Left renal pelvis (tissue), 4 donors: ENCODE measurements around the gene ROBO2. TPM values are rescaled to one million over a fixed set of nuclear protein-coding genes. Genes with fewer than 3 reads are reported as not detected.

Experiments used
- DNase-seq, 4 donors: peaks; one replicate each; pipeline ENCODE4 v3.0.0-alpha.2; 2013; ENCODE audit warnings: low read depth in 4 of 4, low spot score in 3 of 4
- polyA plus RNA-seq, 4 donors: library from polyadenylated mRNA; unstranded; fragments of 120-200 nt; gene quantifications; one replicate each; pipeline ENCODE4 v1.2.1, GENCODE V29; 2013; ENCODE audit not compliant: insufficient read length in 4 of 4

The ROBO2 gene, protein sequence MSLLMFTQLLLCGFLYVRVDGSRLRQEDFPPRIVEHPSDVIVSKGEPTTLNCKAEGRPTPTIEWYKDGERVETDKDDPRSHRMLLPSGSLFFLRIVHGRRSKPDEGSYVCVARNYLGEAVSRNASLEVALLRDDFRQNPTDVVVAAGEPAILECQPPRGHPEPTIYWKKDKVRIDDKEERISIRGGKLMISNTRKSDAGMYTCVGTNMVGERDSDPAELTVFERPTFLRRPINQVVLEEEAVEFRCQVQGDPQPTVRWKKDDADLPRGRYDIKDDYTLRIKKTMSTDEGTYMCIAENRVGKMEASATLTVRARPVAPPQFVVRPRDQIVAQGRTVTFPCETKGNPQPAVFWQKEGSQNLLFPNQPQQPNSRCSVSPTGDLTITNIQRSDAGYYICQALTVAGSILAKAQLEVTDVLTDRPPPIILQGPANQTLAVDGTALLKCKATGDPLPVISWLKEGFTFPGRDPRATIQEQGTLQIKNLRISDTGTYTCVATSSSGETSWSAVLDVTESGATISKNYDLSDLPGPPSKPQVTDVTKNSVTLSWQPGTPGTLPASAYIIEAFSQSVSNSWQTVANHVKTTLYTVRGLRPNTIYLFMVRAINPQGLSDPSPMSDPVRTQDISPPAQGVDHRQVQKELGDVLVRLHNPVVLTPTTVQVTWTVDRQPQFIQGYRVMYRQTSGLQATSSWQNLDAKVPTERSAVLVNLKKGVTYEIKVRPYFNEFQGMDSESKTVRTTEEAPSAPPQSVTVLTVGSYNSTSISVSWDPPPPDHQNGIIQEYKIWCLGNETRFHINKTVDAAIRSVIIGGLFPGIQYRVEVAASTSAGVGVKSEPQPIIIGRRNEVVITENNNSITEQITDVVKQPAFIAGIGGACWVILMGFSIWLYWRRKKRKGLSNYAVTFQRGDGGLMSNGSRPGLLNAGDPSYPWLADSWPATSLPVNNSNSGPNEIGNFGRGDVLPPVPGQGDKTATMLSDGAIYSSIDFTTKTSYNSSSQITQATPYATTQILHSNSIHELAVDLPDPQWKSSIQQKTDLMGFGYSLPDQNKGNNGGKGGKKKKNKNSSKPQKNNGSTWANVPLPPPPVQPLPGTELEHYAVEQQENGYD (N-terminal part only)
- 100 to 1,000 TPM in 1 of 4 donors, 10 to 100 TPM in 3; 84.3 to 156 (median 91.9) TPM for polyA plus RNA-seq

DNA sequence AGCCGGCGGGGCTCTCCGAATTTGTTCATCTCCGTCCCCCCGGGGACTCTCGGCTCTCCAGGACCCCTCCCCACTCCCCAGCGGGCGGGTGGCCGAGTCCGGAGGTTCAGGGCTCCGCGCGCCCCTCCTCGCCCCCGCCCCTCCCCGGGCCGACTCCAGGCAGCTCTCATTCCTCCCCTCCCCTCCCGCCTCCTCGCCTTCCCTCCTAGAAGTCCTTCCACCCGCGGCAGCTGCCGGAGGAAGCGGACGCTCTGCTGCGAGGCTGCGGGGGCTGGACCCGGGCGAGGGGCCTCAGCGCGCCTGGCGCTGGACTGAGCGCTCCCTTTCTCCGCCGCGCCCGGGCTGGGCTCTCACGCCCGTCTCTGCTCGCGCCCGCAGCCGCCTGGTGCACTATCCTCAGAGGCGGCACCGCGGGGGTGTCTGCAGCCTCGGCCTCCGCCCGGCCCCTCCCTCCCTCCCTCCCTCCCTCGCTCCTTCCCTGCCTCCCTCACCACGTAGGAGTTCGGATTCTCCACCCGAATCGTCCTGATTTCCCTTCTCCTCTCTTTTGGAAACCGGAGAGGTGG is at the start of gene ROBO2:
Gene ROBO2, plus strand, starts transcription at position 494 of the 566 bp plus-strand sequence. CDS start 687 bp downstream, outside the sequence.
- DNase-seq: peak in 3 of 4 donors; percentile 62 to 72 (median 67)

DNA sequence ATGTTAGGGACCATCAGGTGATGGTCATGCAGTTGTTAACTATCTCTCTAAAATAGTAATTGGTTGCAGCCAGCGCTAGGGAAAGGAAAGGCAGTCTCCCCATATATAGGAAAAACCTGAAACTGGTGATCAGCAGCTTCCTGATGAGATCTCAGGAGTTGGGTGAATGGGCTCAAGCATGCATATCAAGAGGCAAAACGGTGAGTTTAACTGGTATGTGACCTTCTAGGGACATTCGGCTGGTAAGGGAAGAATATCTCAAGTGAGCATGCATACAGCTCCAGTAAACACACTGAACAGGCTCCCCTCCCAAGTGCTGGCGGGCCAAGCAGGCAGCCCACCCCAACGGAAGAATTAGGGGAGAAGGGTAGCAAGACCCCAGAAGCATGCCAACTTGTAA is 49.3 kb upstream of the ROBO2 start:
- no peak for DNase-seq

DNA sequence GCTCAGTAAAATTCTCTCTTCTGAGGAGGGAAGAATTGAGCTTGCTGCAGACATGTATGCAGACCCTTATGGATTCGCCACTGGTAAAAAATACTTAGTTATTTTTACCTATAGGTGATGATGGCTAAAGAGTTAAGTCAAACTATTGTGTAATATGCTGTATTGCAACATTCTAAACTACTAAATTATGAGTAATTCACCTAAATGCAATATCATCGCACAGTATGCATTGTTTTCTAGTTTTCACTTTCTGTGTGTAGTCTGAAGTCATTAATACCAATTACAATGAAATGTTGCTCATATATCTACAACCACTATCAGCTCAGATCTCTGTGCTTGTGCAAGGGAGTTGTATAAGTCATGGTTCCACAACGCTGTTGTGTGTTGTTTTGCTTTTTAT is 48.7 kb upstream of the ROBO2 start:
- no peak for DNase-seq

DNA sequence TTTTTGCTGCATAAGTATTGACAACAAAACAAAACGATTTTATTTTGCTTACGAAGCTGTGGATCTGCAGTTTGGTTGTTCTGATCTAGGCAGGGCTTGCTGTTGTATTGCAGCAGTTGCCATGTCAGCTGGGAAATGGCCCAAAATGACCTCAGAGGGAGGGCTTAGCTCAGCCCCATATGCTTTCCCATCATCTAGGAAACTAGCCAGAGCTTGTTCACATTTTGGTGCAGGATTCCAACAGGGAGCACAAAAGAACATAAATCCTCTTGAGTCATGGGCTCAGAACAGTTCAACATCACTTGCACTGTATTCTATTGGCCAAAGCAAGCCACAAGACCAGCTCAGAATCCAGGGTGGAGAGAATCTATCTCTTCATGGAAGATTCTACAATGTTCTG is 42.2 kb upstream of the ROBO2 start:
- DNase-seq: no peak

DNA sequence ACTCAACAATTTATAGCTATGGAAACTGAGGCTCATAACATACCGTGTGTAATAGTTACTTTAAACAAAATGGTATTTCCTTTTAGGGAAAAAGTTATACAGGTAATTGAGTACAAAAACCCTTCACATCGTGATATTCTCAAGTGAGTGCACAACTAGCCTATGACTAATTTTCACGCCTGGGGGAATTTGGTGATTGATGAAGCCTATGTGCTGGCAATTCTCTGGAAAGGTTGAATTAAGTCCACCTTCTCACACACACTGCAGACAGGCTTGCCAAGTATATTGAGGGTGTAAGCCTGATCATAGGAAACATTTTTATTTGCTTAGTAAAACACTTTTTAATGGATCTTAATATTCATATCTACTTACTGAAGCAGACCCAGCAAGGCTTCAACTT is 41.3 kb upstream of the ROBO2 start:
- no peak for DNase-seq

DNA sequence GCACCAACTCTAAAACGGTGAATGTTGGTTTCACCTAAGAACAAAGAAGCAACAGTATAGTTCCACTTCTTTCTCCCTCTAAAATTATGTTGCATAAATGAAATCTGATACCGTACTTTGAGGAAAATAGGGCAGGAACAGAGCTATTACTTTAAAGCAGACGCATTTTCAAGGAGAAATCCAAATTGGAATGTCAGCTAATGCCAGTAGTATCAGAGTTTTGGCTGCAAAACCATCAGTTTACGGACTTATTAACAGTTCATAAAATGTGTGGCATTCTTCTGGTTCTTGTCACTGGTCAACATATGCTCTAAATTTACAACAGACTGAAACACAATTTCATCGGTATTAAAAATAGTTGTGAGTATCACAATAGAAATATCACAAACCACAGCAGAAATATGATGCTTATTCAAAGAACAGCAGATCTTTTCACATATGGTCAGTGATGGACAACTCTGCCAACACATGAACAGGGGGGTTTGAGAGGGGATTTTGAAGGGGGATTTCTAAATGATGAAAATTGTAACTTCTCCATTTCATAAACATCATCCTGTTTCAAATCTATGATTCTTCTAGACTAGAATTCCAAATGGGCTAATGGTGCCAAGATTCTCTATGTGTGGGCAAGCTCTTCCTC is 38.7 kb upstream of the ROBO2 start:
- DNase-seq: no peak

DNA sequence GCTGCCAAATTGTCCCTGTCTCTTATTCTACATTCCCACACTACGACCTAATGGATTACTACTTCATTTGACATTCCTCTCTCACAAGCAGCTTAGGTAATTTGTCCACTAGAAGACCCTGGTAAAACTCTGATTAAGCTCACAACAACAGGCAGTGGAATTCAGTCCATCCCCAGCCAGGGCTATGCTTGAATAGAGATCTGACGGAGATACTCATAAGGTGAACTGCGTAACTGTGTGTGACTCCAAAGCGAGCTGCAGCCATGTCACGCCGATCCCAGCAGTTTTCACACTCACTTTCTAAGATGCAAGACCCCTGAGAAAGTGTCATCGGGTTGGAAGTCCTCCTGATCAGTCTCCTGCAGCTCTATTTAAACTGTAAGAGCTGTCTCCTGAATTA is 25.7 kb upstream of the ROBO2 start:
- no peak for DNase-seq

DNA sequence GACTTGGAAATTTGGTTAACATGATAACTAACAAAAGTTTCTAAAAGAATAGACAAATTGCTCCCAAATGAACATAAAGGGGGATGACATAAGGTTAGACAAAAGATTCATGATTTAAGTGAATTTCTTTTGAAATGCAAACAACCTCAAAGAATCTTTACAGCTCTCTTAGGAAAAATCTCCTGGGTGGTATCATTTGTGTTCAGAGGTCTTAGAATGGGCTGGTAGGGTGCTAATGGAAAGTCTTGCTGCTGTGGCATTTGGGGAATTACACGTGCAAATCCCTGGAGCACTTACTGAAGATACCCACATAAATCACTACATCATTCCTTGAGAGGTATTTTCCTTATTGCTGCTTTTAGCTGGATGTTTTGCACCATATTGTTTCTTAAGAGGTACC is 14.4 kb upstream of the ROBO2 start:
- no peak for DNase-seq

DNA sequence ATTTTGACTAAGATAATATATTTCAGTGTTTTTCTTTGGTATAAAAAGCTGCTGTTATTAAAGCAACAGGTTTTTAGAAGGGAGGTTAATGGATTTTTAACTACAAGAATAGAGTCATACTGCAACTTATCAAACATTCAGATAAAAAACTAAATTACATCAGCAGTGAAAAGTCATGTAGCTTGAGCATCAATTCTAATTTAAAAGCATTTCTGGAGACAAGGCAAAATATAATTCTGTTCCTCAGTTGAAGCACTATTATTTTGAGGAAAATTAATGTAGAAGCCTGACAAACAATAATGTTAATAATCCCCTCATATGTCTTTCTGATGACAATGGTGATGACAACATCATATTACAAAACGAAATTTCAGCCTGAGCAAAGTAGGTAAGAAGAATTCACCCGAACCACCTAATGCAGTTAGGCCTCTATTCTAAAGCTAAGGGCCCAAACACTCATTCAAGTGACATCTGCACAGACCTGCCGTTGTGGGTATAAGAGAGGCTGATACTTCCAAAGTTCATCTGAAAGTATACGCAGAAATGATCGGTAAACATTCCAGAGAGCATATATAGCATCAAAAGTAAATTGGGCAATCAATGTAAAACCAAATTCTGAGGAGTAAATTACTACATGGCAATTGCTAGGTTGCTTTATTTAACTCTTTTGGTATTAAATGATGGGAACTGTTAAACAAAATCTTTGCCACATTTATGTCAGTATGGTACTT is 12.8 kb upstream of the ROBO2 start:
- no peak for DNase-seq

DNA sequence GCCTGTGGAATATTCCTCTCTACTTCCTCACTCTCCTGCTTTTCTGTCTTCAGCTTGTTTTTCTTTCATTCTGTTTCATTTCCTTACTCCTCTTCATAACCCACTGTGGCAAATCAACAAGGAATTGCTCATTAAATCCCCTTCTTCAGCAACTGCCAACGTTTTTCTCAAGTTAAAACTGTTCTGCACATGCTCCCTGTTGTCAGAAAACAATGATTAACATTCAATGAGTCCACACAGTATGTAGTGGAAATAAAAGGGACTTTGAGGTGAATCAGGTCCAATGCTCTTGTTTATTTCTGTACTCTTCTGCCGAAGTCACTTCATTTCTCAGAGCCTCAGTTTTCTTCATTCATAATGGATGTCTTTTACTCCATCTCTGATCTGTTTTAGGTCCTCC is 11.9 kb upstream of the ROBO2 start:
- no peak for DNase-seq

DNA sequence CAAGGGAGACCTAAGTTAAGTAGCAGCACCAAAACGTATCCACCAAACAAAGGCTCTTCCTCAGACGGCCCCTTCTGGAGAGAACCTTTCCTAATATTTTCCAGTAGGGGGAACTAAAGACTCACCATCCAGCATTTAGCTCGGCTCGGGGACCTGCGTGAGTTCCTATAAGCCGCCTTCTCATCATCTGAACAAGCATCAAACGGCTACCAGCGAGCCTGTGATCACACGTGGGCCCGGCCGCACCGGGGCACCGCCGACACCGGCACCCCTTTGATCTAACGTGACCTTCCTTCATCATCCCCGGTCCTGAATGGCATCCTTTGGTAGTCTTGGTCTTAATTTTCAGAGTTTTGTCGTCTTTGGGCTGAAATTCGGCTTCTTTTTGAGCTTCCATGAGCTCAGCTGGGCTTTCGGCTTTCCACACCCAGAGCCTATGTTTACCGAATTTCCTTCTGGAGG is 1.4 kb upstream of the ROBO2 start:
- DNase-seq: peak; percentile 78 to 89 (median 78)

DNA sequence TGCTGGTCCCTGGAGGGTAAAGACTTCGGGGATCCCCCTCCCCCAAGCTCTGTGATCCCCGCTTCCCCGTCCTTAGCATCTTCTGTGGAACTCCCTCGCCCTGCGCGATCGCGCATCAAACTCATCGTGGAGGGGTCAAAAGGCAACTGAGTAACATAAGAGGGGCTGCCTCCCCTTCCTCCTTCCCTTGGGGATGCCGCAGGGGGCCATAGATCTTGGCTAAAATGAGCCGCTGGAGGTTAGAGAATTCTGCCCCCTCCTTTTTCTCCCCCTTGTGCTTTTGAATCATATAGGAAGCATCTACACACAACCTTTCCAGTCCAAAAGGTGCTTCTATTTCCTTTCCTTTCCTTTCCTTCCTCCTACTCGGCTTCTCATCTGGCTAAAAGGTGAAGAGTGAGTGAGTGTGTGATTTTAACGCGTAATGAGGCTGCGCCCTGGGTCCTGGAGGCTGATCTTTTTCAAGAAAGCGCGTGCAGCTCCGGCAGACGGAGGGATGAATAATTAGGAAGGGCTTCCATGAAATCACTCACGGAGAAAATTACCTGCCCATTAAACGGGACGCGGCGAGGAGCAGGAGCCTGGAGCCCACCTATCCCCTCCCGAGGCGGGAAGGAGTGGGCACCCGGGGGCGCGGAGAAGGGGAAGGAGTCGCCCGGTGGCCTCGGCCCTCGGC is 831 bp upstream of the ROBO2 start:
- peak in 1 of 4 donors; percentile 61 for DNase-seq

DNA sequence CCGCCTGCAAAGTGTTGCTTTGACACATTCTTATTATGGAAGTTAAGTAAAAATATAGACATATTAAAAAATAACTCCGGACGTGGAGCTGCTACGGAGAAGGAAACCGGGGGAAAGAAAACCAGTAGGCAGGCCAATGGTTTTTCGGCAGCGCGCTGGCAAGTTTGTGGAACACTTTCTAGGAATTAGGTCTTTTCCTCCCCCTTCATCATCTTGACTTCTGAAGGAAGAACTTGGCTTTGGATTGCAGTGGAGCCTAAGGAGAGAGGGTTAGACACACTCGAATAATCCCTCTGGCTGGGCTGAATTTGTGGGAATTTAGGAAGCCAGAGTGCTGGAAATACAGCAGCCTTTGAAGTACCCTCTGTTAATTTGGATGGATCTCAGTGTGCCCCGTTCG is 317 bp downstream of the ROBO2 start:
- no peak for DNase-seq

DNA sequence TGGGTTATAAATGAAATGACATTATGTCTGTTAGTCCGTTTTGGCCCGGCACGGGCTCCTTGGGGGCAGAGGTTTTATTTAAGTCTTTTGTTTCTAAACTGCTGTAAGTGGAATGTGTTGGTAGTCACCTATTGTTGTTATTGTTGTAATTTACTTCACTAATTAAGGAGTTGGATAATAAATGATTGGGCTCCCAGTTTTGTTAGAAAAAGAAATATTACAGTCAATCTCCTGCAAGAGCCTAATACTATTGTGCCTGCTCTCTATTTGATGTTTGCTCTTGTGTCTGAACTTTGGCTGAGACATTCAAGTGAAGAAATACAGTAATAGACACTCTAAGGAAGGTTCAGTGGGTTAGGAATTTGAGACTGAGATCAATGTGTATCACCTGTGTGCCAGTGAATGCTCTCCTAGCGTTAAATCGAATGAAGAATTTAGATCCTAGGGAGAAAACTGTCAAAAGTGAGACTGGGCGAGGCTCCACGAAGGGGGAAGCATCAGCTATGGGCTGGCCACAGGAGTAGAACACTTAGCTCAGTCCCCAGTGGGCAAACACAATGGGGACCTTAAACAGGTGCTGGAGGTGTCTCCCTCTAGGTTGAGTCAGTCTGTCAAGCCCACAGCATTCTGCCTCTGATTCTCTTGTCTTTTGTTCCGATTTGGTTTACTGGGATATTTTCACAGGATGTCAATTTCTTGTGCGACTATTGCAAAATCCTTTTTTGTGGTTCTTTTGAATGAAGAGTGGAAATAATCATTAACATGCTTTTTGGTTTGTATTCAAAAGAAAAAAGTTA is 1.2 kb downstream of the ROBO2 start:
- DNase-seq: peak in 1 of 4 donors; percentile 47

DNA sequence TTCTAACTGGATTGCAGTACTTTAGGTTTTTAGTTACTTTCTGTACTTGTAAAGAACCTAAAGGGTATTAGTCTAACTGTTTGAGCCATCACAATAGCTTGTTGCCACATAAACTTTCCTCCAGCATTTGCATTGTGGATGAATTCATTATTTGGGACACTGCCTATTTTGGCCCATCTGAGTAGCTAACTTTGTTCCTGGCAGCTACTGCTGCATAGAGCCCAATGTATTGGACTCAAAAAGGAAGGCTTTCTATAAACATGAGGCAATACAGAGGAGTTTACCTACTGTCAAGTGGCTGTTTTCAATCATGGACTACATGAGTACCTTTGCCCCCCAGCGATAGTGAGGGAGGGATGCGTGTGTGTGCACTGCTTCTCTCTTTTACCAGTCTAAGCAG is 1.9 kb downstream of the ROBO2 start:
- no peak for DNase-seq

DNA sequence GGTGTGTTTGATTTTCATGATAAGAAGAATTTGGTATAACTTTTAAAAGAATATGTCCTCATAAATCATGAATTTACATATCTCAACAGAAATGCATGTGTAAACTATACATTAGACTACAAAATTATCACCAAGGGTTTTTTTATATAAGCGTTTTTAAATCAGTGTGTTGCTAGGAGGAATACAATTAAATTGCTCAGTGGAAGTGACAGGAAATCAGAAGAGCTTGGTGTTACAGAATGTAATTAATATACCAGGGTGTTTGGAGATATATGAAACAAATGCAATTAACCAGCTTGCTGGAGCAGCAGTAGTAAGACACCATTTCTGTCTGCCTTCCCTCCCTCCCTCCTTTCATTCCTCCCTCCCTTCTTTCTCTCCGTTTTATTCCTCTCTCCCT is 2.4 kb downstream of the ROBO2 start:
- DNase-seq: no peak

DNA sequence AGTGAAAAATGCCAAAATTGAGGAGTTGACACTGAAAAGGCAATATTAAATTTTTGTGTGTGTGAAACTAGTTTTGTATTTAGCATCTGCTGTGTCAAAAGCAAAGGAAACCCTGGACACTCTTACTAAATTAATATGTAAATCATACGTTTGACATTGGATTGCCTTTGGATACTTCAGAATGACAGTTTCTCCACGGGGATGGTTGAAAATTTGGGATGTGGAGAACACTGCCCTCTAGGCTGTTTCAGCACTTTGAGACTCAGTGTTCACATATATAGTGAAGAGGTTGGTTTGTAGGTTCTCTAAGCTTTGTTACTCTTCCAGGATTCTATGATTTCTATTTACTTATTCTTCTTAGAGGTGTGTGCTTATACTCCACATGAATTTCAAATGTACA is 3.0 kb downstream of the ROBO2 start:
- DNase-seq: no peak

DNA sequence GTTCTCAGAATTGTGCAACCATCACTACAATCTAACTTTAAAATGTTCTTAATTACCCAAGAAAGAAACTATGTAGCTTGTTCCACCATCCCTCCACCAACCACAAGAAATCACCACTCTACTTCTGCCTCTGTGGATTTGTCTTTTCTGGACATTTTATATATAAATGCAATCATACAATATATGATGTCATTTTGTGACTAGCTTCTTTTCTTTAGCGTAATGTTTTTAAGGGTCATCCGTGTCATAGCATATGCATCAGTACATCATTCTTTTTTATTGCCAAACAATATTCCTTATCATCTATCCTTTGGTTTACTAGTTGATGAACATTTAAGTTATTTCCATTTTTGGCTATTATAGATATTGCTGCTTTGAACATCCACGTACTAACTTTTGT is 5.8 kb downstream of the ROBO2 start:
- no peak for DNase-seq
